Pericardium fibroblast (primary cell): ENCODE measurements around the gene SEMA4C. TPM values are rescaled to one million over a fixed set of nuclear protein-coding genes. Genes with fewer than 3 reads are reported as not detected.

Source experiments
- total RNA-seq: library from RNA; depleted of rRNA; stranded (reverse); fragments of >200 nt; gene quantifications from 2 replicates; pipeline ENCODE4 v1.2.3, GENCODE V29; 2015

The SEMA4C gene
- 26.8 and 28.2 TPM in 2 replicates for total RNA-seq

GRCh38 chr2:96869822-96870625, at the start of gene SEMA4C:
TSS of gene SEMA4C (minus strand) at chr2:96870080. CDS start at chr2:96867886, 2,194 bp downstream.

DNA sequence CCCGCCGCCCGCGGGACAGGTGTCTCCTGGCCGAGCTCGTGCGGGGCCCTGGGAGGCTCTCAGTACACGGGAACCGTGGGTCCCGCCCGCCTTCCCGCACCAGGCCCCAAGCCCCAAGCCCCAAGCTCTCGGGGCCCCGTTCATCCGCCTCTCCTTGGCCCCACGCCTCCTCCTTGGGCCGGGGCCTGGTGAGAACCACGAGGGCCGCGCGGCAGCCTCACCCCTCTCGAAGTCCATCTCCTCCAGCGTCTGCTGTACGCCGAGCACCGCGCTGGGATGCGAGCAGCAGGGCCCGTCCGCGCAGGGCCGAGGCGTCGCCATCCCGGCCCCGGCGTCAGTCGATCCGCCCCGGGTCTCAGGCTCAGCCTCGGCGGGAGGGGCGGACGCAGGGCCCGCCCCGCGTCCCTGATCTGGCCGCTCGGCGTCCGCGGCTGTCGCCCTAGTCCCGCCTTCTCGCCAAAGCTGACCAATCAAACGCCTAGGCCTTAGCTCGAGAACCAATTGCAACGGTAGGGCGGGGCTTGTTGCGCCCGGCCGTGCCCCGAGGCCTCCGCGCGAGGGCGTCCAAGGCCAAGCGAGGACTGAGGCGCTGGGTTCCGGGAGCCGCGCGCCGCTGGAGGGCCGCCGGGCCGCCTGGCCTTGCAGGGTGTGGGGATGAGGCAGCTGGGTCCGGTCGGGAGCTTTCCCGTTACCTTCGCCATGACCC, 12.1 kb downstream of the SEMA4C start, which contains the start of gene ANKRD39:
Gene ANKRD39, minus strand, starts transcription at position 350 of the 706 bp plus-strand sequence. Its CDS starts 29 bp downstream, at position 321.

GRCh38 chr2:96843538-96844268, 26.2 kb downstream of the SEMA4C start, which contains the start of gene ANKRD23:
TSS of gene ANKRD23 (minus strand) at chr2:96844021. CDS start at chr2:96843992, 29 bp downstream.

DNA sequence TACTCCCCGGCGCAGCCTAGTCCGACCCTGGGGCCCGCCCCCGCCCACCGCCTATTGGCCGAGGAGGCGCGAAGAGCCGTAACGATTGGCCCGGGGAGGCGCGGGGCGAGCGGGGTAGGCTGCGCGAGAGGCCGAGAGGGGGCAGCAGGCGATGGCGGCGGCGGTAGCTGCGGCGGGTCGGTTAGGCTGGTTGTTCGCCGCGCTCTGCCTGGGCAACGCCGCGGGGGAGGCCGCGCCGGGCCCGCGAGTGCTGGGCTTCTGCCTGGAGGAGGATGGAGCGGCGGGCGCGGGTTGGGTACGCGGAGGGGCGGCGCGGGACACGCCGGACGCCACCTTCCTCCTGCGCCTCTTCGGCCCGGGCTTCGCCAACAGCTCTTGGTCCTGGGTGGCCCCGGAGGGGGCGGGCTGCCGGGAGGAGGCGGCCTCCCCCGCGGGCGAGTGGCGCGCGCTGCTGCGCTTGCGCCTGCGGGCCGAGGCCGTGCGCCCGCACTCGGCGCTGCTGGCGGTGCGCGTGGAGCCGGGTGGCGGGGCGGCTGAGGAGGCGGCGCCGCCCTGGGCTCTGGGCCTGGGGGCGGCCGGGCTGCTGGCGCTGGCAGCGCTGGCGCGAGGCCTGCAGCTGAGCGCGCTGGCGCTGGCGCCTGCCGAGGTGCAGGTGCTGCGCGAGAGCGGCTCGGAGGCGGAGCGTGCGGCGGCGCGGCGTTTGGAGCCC, 53.6 kb downstream of the SEMA4C start, which contains the start of gene CNNM3:
Gene CNNM3, plus strand, starts transcription at position 142 of the 709 bp plus-strand sequence. Its CDS starts 10 bp downstream, at position 152.

Other genes with a start within 250 kb of the SEMA4C start
- gene KANSL3, start 231.8 kb downstream of the SEMA4C start, total RNA-seq = 24.6 and 26.3 TPM in 2 replicates
- gene FER1L5, start 227.3 kb downstream of the SEMA4C start, total RNA-seq = under 0.01 TPM in 1 of 2 replicates, not detected in the other
- 13.0 and 19.4 TPM in 2 replicates for gene LMAN2L, start 130.0 kb downstream of the SEMA4C start, total RNA-seq
- gene CNNM4, start 109.2 kb downstream of the SEMA4C start, total RNA-seq = 2.5 and 3.3 TPM in 2 replicates
- gene CNNM3, start 53.8 kb downstream of the SEMA4C start, total RNA-seq = 4.3 and 5.6 TPM in 2 replicates
- 1.4 and 2.7 TPM in 2 replicates for gene ANKRD23, start 26.1 kb downstream of the SEMA4C start, total RNA-seq
- gene ANKRD39, start 12.1 kb downstream of the SEMA4C start, total RNA-seq = 6.0 and 10.2 TPM in 2 replicates
- not detected in 2 replicates for gene FAM178B, start 116.5 kb upstream of the SEMA4C start, total RNA-seq
- 3.8 and 9.3 TPM in 2 replicates for gene FAHD2B, start 224.8 kb upstream of the SEMA4C start, total RNA-seq
- gene ANKRD36, start 243.1 kb upstream of the SEMA4C start, total RNA-seq = 2.9 and 5.7 TPM in 2 replicates